Epithelial cell of esophagus (primary cell): ENCODE results near the gene PDE11A.

Experiments
- DNase-seq: peaks from one replicate; pipeline ENCODE4 v3.0.0; 2010; ENCODE audit warnings: low read depth
- H3K4me3 ChIP-seq: 2 replicates; pipeline ENCODE4 v1.5.1; 2011; ENCODE audit warnings: mild to moderate bottlenecking, low read length, control low read depth
- TF ChIP-seq, protein P1 (sequence below): IDR thresholded peaks from 2 replicates; pipeline ENCODE4 v1.5.1; 2011; ENCODE audit warnings: low read depth, mild to moderate bottlenecking, low read length, control low read depth, inconsistent platforms; ENCODE audit not compliant: insufficient read depth; ENCODE audit errors: missing control alignments

PDE11A gene

DNA sequence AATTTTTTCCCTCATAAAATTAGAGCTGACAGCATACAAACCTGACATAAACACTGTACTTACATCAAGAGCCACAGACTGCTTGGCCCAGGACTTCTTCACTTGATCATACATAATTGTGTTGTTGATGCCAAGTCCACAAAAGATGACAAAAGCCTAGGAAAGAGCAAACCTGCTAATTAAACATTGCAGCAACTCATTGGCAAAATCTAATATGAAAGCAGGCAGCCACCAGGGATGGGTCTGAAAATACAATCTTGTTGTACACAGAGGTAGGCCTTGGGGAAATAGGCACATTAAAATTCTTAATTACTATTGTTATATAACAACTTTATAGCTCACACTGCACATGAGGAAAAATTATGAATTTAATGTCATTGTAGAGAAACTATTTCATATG lies 255.8 kb downstream of the PDE11A start:
- DNase-seq: no peak
- H3K4me3 ChIP-seq: no peak overlapping the region
- TF ChIP-seq, protein P1, sequence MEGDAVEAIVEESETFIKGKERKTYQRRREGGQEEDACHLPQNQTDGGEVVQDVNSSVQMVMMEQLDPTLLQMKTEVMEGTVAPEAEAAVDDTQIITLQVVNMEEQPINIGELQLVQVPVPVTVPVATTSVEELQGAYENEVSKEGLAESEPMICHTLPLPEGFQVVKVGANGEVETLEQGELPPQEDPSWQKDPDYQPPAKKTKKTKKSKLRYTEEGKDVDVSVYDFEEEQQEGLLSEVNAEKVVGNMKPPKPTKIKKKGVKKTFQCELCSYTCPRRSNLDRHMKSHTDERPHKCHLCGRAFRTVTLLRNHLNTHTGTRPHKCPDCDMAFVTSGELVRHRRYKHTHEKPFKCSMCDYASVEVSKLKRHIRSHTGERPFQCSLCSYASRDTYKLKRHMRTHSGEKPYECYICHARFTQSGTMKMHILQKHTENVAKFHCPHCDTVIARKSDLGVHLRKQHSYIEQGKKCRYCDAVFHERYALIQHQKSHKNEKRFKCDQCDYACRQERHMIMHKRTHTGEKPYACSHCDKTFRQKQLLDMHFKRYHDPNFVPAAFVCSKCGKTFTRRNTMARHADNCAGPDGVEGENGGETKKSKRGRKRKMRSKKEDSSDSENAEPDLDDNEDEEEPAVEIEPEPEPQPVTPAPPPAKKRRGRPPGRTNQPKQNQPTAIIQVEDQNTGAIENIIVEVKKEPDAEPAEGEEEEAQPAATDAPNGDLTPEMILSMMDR: no peak

DNA sequence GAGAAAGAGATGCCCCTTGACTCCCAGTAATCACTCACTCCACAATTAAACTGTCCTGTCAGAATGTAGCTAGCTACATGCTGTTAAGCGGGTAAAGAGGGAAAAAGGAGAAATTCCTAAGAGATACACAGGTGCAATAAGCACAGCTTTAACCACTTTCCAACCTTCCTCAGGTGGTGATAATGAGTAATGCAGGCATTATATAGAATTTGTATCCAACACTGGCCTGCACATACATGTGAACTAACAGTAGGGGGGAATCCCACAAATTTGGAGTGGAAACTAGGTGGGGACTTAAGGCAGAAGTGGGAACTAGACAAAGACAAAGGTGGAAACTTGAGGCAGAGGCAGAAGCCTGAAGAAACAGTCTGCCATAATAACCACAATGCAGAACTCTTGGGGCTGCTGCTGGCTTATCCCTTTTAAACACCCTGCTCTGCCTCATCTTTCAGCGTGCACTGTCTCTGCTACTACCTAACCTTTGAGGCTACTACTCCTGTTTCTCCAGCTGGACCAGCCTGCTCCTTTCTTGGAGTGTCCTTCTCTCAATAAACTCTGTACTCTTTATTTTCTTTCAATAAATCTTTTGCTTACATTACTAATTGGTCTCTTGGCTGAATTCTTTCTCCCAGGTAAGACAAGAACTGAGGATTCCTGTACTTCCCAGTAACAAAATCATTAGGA lies 259.7 kb downstream of the PDE11A start:
- DNase-seq: no peak
- TF ChIP-seq, protein P1: peak; percentile 14
- H3K4me3 ChIP-seq: no peak overlapping the region

DNA sequence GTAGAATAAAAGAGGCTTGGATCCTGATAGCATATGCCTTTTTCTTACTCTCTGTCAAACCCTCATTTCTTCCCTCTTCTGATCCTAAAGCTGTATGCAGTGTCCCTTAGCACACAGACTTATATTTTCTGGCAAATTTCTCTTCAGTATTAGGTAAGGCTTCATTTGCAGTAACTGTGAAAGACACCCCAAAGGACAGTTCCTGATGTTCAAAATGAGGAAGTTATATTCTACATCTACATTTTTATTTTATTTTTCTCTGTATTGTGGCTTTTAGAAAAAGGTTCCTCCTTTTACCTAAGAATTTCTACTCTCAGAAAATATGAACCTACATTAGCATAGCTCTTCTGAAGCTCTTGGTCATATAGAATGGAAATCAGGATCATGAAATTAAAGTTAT lies 261.7 kb downstream of the PDE11A start:
- H3K4me3 ChIP-seq: no peak overlapping the region
- TF ChIP-seq, protein P1: no peak

DNA sequence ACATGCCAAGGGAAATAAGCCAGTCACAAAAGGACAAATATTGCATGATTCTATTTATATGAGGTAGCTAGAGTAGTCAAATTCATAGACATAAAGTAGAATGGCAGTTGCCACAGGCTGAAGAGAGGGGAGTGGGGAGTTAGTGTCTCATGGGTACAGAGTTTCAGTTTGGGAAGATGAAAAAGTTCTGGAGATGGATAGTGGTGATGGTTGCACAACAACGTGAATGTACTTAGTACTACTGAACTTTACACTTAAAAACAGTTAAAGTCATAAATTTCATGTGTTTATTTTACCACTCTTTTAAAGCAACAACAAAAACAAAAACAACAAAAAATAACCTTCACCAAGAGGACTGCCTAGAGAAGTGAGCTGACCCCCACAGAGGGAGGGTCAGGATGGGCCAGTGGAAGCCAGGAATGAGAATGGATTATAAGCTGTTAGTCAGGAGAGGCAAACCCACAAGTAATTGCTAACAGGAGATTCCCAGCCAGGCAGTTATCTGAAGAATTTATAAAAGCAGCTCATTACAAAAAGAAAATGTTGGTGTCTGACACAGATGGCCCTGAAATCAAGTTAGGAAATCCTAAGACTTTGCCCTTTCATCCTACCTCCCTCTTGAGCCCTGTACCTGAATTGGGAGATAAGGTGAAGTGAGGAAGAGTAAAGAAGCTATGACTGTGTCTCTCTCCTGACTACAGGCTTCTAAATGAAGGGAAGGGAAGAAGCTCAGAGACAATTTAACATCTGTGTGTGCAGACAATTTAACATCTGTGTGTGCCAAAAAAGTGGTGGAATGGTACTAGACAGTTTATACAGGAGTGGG lies 263.4 kb downstream of the PDE11A start:
- no peak for DNase-seq
- TF ChIP-seq, protein P1: no peak
- H3K4me3 ChIP-seq: no peak overlapping the region

More for the DNA sequence above, 261.7 kb downstream of the PDE11A start:
- DNase-seq: no peak

DNA sequence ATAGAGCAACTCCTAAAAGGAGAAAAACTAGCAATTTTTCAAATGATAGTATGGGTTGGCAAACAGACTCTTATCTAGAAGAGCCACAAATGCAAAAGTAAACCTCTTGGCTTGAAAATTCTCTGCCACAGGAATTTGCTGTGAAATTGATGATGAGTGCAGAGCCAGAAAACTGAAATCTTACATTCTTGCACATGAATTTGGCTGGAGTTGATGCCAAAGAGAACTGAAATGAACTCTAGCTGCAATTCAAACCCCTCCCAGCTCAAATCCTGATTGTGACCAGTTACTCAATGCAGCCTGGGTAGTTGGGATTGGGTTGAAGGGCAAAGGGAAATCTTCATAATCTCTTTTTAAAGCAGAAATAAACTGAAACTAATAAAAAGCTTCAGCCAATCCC lies 266.6 kb downstream of the PDE11A start:
- DNase-seq: no peak
- TF ChIP-seq, protein P1: no peak
- no peak overlapping the region for H3K4me3 ChIP-seq

DNA sequence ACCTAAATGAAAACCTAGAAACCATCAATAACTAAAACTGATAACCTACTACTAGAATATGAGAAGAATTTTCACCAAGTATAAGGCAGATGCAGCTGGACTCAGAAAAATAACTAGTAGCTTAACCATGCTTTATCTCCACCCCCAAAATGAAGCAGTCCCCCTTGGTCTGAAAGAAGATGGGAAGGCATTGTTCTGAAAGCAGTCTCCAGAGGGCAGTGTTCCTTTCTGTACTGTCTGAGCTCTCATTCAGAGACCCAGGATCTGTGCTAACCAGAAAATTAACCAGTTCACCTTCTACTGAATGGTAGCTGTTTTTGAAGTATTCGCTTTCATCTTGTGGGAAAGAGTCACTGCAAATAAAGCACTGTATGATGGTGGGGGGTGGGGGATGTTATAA lies 273.0 kb downstream of the PDE11A start:
- peak; percentile 50 for DNase-seq
- no peak overlapping the region for H3K4me3 ChIP-seq
- TF ChIP-seq, protein P1: peak; percentile 77
